HUES48 (cell line): ENCODE data around the gene HERC6.

Experiments used
- H3K27ac ChIP-seq: one replicate; pipeline ENCODE4 v1.7.0; 2013; ENCODE audit warnings: low read depth, low read length, inconsistent platforms
- H3K27me3 ChIP-seq: 2 replicates; pipeline ENCODE4 v1.6.1; 2013; ENCODE audit warnings: mild to moderate bottlenecking, low read length; ENCODE audit not compliant: control insufficient read depth, insufficient read depth
- H3K36me3 ChIP-seq: 2 replicates; pipeline ENCODE4 v1.6.1; 2013; ENCODE audit warnings: low read length; ENCODE audit not compliant: control insufficient read depth, insufficient read depth
- H3K4me1 ChIP-seq: 2 replicates; pipeline ENCODE4 v1.6.1; 2013; ENCODE audit warnings: mild to moderate bottlenecking, low read length; ENCODE audit not compliant: control insufficient read depth, insufficient read depth
- H3K4me3 ChIP-seq: 2 replicates; pipeline ENCODE4 v1.5.1; 2013; ENCODE audit warnings: mild to moderate bottlenecking, low read depth, low read length
- H3K9ac ChIP-seq: 2 replicates; pipeline ENCODE4 v1.6.1; 2013; ENCODE audit warnings: mild to moderate bottlenecking, low read depth, low read length, moderate library complexity
- H3K9me3 ChIP-seq: 2 replicates; pipeline ENCODE4 v1.6.1; 2013; ENCODE audit warnings: low read length; ENCODE audit not compliant: control insufficient read depth, insufficient read depth

The HERC6 gene

GRCh38 chr4:88391703-88392102 is 13.1 kb downstream of the HERC6 start:
- no peak overlapping the region for H3K27ac ChIP-seq
- H3K4me3 ChIP-seq, result no peak overlapping the region
- H3K9ac ChIP-seq, result no peak overlapping the region
- no peaks in the 10 kb centered on the region for H3K36me3 ChIP-seq
- no peaks in the 10 kb centered on the region for H3K9me3 ChIP-seq
- no peaks in the 10 kb centered on the region for H3K4me1 ChIP-seq
- H3K27me3 ChIP-seq, result no peaks in the 10 kb centered on the region

- Histone ChIP-seq H3K4me3 (no peak overlapping the region), H3K36me3 (no peaks in the 10 kb centered on the region), H3K27ac (no peak overlapping the region), H3K27me3 (no peaks in the 10 kb centered on the region), H3K9ac (no peak overlapping the region), H3K9me3 (no peaks in the 10 kb centered on the region), H3K4me1 (no peaks in the 10 kb centered on the region)
These were observed 18.0 kb downstream of the HERC6 start for GRCh38 chr4:88396681-88397080.

- H3K4me1 ChIP-seq, result no peaks in the 10 kb centered on the region
- no peaks in the 10 kb centered on the region for H3K9me3 ChIP-seq
- H3K9ac ChIP-seq, result no peak overlapping the region
- H3K36me3 ChIP-seq, result no peaks in the 10 kb centered on the region
- no peak overlapping the region for H3K4me3 ChIP-seq
- H3K27me3 ChIP-seq, result no peaks in the 10 kb centered on the region
- H3K27ac ChIP-seq, result no peak overlapping the region
These were observed 19.7 kb downstream of the HERC6 start for GRCh38 chr4:88398381-88398780.

- Histone ChIP-seq H3K4me1 (no peaks in the 10 kb centered on the region), H3K27ac (no peak overlapping the region), H3K36me3 (no peaks in the 10 kb centered on the region), H3K27me3 (no peaks in the 10 kb centered on the region), H3K4me3 (no peak overlapping the region), H3K9ac (no peak overlapping the region), H3K9me3 (no peaks in the 10 kb centered on the region)
These were observed 30.6 kb downstream of the HERC6 start for GRCh38 chr4:88409206-88409605.

- Histone ChIP-seq H3K9ac (no peak overlapping the region), H3K27ac (no peak overlapping the region)
These were observed 31.1 kb downstream of the HERC6 start for GRCh38 chr4:88409789-88410188.

GRCh38 chr4:88411491-88412096 is 32.9 kb downstream of the HERC6 start:
- no peak overlapping the region for H3K27ac ChIP-seq
- H3K27me3 ChIP-seq, result no peaks in the 10 kb centered on the region
- no peak overlapping the region for H3K4me3 ChIP-seq
- H3K9ac ChIP-seq, result no peak overlapping the region
- H3K4me1 ChIP-seq, result no peaks in the 10 kb centered on the region
- no peaks in the 10 kb centered on the region for H3K36me3 ChIP-seq
- no peaks in the 10 kb centered on the region for H3K9me3 ChIP-seq

More at GRCh38 chr4:88409789-88410188, 31.1 kb downstream of the HERC6 start:
- Histone ChIP-seq H3K36me3 (no peaks in the 10 kb centered on the region), H3K27me3 (no peaks in the 10 kb centered on the region), H3K4me1 (no peaks in the 10 kb centered on the region), H3K9me3 (no peaks in the 10 kb centered on the region), H3K4me3 (no peak overlapping the region)

GRCh38 chr4:88413801-88414200 is 35.1 kb downstream of the HERC6 start:
- no peaks in the 10 kb centered on the region for H3K4me1 ChIP-seq
- H3K9ac ChIP-seq, result no peak overlapping the region
- no peak overlapping the region for H3K27ac ChIP-seq
- no peaks in the 10 kb centered on the region for H3K9me3 ChIP-seq
- H3K36me3 ChIP-seq, result no peaks in the 10 kb centered on the region
- no peak overlapping the region for H3K4me3 ChIP-seq
- no peaks in the 10 kb centered on the region for H3K27me3 ChIP-seq

GRCh38 chr4:88414755-88415154 is 36.1 kb downstream of the HERC6 start:
- Histone ChIP-seq H3K4me3 (no peak overlapping the region), H3K4me1 (no peaks in the 10 kb centered on the region), H3K36me3 (no peaks in the 10 kb centered on the region), H3K9ac (no peak overlapping the region), H3K27me3 (no peaks in the 10 kb centered on the region), H3K9me3 (no peaks in the 10 kb centered on the region), H3K27ac (no peak overlapping the region)

- H3K4me3 ChIP-seq, result no peak overlapping the region
- no peaks in the 10 kb centered on the region for H3K4me1 ChIP-seq
- H3K9me3 ChIP-seq, result no peaks in the 10 kb centered on the region
- H3K27ac ChIP-seq, result no peak overlapping the region
- H3K27me3 ChIP-seq, result no peaks in the 10 kb centered on the region
- H3K9ac ChIP-seq, result no peak overlapping the region
- no peaks in the 10 kb centered on the region for H3K36me3 ChIP-seq
These were observed 37.3 kb downstream of the HERC6 start for GRCh38 chr4:88415982-88416381.

GRCh38 chr4:88418411-88418810 is 39.8 kb downstream of the HERC6 start:
- H3K36me3 ChIP-seq, result no peaks in the 10 kb centered on the region
- H3K4me1 ChIP-seq, result no peaks in the 10 kb centered on the region
- no peak overlapping the region for H3K4me3 ChIP-seq
- H3K9me3 ChIP-seq, result no peaks in the 10 kb centered on the region
- H3K9ac ChIP-seq, result no peak overlapping the region
- no peaks in the 10 kb centered on the region for H3K27me3 ChIP-seq
- no peak overlapping the region for H3K27ac ChIP-seq

- H3K9ac ChIP-seq, result no peak overlapping the region
- no peaks in the 10 kb centered on the region for H3K9me3 ChIP-seq
- no peaks in the 10 kb centered on the region for H3K4me1 ChIP-seq
- H3K27ac ChIP-seq, result no peak overlapping the region
- no peaks in the 10 kb centered on the region for H3K36me3 ChIP-seq
- H3K4me3 ChIP-seq, result no peak overlapping the region
- H3K27me3 ChIP-seq, result no peaks in the 10 kb centered on the region
These were observed 41.2 kb downstream of the HERC6 start for GRCh38 chr4:88419874-88420273.

- Histone ChIP-seq H3K4me1 (no peaks in the 10 kb centered on the region), H3K36me3 (no peaks in the 10 kb centered on the region), H3K27me3 (no peaks in the 10 kb centered on the region), H3K9ac (no peak overlapping the region), H3K9me3 (no peaks in the 10 kb centered on the region), H3K4me3 (no peak overlapping the region), H3K27ac (no peak overlapping the region)
These were observed 42.2 kb downstream of the HERC6 start for GRCh38 chr4:88420844-88421243.
